ENCODE results near the gene C10orf90.

The C10orf90 gene

DNA sequence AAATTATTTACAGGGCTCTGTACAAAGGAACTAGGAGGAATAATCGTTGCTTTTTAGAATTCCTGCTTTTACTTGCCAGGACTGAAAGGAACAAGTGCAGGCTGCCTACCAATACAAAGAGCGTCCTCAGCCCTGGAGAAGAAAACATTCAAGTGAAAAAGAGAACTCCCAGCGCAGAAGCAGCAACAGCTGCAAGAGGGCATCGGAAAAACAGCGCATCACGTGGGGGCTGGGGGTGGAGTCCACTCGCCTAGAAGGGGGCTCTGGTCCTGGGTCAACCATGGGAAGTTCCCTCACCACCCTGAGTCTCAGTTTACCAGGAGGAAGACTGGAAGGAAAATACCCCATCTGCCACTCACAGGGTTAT is 385 bp upstream of the C10orf90 start:
- TF ChIP-seq SIN3A (IDR thresholded peaks at IDR 0.05; ENCODE audit: borderline replicate concordance, insufficient read depth, low read length): no peak
- TF ChIP-seq POLR2AphosphoS5 (IDR thresholded peaks at IDR 0.05; ENCODE audit: low read depth, low read length): no peak
- TF ChIP-seq TAF1 (IDR thresholded peaks at IDR 0.05; ENCODE audit: borderline replicate concordance, insufficient read depth, low read length): no peak
- TF ChIP-seq, protein P1, sequence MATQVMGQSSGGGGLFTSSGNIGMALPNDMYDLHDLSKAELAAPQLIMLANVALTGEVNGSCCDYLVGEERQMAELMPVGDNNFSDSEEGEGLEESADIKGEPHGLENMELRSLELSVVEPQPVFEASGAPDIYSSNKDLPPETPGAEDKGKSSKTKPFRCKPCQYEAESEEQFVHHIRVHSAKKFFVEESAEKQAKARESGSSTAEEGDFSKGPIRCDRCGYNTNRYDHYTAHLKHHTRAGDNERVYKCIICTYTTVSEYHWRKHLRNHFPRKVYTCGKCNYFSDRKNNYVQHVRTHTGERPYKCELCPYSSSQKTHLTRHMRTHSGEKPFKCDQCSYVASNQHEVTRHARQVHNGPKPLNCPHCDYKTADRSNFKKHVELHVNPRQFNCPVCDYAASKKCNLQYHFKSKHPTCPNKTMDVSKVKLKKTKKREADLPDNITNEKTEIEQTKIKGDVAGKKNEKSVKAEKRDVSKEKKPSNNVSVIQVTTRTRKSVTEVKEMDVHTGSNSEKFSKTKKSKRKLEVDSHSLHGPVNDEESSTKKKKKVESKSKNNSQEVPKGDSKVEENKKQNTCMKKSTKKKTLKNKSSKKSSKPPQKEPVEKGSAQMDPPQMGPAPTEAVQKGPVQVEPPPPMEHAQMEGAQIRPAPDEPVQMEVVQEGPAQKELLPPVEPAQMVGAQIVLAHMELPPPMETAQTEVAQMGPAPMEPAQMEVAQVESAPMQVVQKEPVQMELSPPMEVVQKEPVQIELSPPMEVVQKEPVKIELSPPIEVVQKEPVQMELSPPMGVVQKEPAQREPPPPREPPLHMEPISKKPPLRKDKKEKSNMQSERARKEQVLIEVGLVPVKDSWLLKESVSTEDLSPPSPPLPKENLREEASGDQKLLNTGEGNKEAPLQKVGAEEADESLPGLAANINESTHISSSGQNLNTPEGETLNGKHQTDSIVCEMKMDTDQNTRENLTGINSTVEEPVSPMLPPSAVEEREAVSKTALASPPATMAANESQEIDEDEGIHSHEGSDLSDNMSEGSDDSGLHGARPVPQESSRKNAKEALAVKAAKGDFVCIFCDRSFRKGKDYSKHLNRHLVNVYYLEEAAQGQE (IDR thresholded peaks at IDR 0.05; ENCODE audit: insufficient read depth in 1 of 2, low read depth in 2 of 2, low read length in 2 of 2): no peak
- TF ChIP-seq FOXP2 (optimal IDR thresholded peaks at IDR 0.05; ENCODE audit: borderline replicate concordance, extremely low read depth, extremely low read length, insufficient read depth): no peak

DNA sequence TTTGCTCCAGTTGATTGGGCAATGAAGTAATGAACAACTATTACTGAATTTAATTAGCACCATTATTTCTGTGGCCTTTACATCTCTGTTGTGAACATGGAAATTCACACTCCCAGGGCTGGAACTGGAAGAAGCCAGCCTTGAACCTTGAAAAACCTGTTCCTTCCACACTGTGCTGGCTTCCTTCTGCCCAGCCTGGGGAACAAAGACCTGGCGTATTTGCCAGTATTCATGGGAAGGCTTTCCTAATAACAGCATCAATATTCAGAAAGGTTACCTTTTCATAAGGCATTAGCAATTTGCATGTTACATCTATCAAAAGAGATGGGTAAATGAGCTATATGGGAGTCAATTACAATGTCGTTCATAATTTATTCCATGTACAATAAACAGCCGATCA is 1.3 kb downstream of the C10orf90 start:
- TF ChIP-seq, protein P1 (IDR thresholded peaks at IDR 0.05; ENCODE audit: insufficient read depth in 1 of 2, low read depth in 2 of 2, low read length in 2 of 2): no peak
- TF ChIP-seq TAF1 (IDR thresholded peaks at IDR 0.05; ENCODE audit: borderline replicate concordance, insufficient read depth, low read length) (no peak), SIN3A (IDR thresholded peaks at IDR 0.05; ENCODE audit: borderline replicate concordance, insufficient read depth, low read length) (no peak), FOXP2 (optimal IDR thresholded peaks at IDR 0.05; ENCODE audit: borderline replicate concordance, extremely low read depth, extremely low read length, insufficient read depth) (no peak), POLR2AphosphoS5 (IDR thresholded peaks at IDR 0.05; ENCODE audit: low read depth, low read length) (no peak)

DNA sequence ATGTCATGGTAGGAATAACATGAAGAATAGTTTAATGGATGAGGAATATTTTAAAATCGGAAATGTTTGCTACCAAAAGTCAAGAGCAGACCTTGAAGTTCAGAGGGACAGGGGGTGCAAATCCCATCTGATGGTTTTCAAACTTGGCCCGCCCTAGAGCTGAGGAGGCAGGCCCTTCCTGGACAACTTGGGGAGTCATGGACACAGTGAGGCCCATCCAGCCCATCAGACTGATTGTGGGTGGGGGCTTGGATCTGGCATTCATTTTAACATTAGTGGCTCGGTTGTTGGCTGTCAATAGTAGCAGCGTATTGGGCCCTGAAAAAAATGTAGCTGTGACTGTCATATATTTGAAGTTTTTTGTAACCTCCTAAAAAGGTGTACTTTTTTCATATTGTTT is 2.0 kb downstream of the C10orf90 start:
- TF ChIP-seq POLR2AphosphoS5 (IDR thresholded peaks at IDR 0.05; ENCODE audit: low read depth, low read length) (no peak), TAF1 (IDR thresholded peaks at IDR 0.05; ENCODE audit: borderline replicate concordance, insufficient read depth, low read length) (no peak), FOXP2 (optimal IDR thresholded peaks at IDR 0.05; ENCODE audit: borderline replicate concordance, extremely low read depth, extremely low read length, insufficient read depth) (no peak), SIN3A (IDR thresholded peaks at IDR 0.05; ENCODE audit: borderline replicate concordance, insufficient read depth, low read length) (no peak)
- TF ChIP-seq, protein P1 (IDR thresholded peaks at IDR 0.05; ENCODE audit: insufficient read depth in 1 of 2, low read depth in 2 of 2, low read length in 2 of 2): no peak

- TF ChIP-seq SIN3A (IDR thresholded peaks at IDR 0.05; ENCODE audit: borderline replicate concordance, insufficient read depth, low read length): no peak
- TF ChIP-seq, protein P1 (IDR thresholded peaks at IDR 0.05; ENCODE audit: insufficient read depth in 1 of 2, low read depth in 2 of 2, low read length in 2 of 2): no peak
- TF ChIP-seq POLR2AphosphoS5 (IDR thresholded peaks at IDR 0.05; ENCODE audit: low read depth, low read length): no peak
- no peak for TF ChIP-seq TAF1 (IDR thresholded peaks at IDR 0.05; ENCODE audit: borderline replicate concordance, insufficient read depth, low read length)
- TF ChIP-seq FOXP2 (optimal IDR thresholded peaks at IDR 0.05; ENCODE audit: borderline replicate concordance, extremely low read depth, extremely low read length, insufficient read depth): no peak
Measured at GRCh38 chr10:126667568-126667967, 2.9 kb downstream of the C10orf90 start.

- TF ChIP-seq POLR2AphosphoS5 (IDR thresholded peaks at IDR 0.05; ENCODE audit: low read depth, low read length) (no peak), FOXP2 (optimal IDR thresholded peaks at IDR 0.05; ENCODE audit: borderline replicate concordance, extremely low read depth, extremely low read length, insufficient read depth) (no peak), TAF1 (IDR thresholded peaks at IDR 0.05; ENCODE audit: borderline replicate concordance, insufficient read depth, low read length) (no peak), SIN3A (IDR thresholded peaks at IDR 0.05; ENCODE audit: borderline replicate concordance, insufficient read depth, low read length) (no peak)
- TF ChIP-seq, protein P1 (IDR thresholded peaks at IDR 0.05; ENCODE audit: insufficient read depth in 1 of 2, low read depth in 2 of 2, low read length in 2 of 2): no peak
Measured at GRCh38 chr10:126665207-126665606, 5.3 kb downstream of the C10orf90 start.
